Osteocyte (in vitro differentiated cells): ENCODE measurements around the gene ARHGEF19. TPM values are rescaled to one million over a fixed set of nuclear protein-coding genes. Genes with fewer than 3 reads are reported as not detected.

Experiments
- DNase-seq: peaks from one replicate; pipeline ENCODE4 v3.0.0; 2021; ENCODE audit warnings: mixed read lengths; ENCODE audit not compliant: unreplicated experiment; ENCODE audit errors: extremely low spot score
- H3K27ac Mint-ChIP-seq: one replicate; pipeline ENCODE4 v1.8.0; 2021; ENCODE audit warnings: mild to moderate bottlenecking, mixed read lengths; ENCODE audit not compliant: unreplicated experiment
- H3K27me3 Mint-ChIP-seq: one replicate; pipeline ENCODE4 v1.8.0; 2021; ENCODE audit warnings: mixed read lengths; ENCODE audit not compliant: unreplicated experiment
- H3K36me3 Mint-ChIP-seq: one replicate; pipeline ENCODE4 v1.8.0; 2021; ENCODE audit warnings: mixed read lengths; ENCODE audit not compliant: unreplicated experiment
- H3K4me1 Mint-ChIP-seq: one replicate; pipeline ENCODE4 v1.8.0; 2021; ENCODE audit warnings: mixed read lengths; ENCODE audit not compliant: unreplicated experiment
- H3K4me3 Mint-ChIP-seq: one replicate; pipeline ENCODE4 v1.8.0; 2021; ENCODE audit warnings: mild to moderate bottlenecking, moderate library complexity, mixed read lengths; ENCODE audit not compliant: unreplicated experiment
- H3K9me3 Mint-ChIP-seq: one replicate; pipeline ENCODE4 v1.8.0; 2021; ENCODE audit warnings: mixed read lengths; ENCODE audit not compliant: unreplicated experiment
- total RNA-seq: library from RNA; stranded (reverse); gene quantifications from 2 replicates; pipeline ENCODE4 v1.2.1, GENCODE V29; 2021
- TF ChIP-seq, protein P1 (sequence below): fragments of 200-600 bp; sonication (generic); IDR thresholded peaks from 2 replicates; pipeline ENCODE4 v1.5.0; 2021; ENCODE audit warnings: antibody characterized with exemption, mild to moderate bottlenecking, moderate library complexity

ARHGEF19 gene
- total RNA-seq, 1 donor from 2014 or later, result 8.5 TPM

GRCh38 chr1:16207318-16208269 is 4.9 kb downstream of the ARHGEF19 start:
- Mint-ChIP-seq H3K27ac (peak overlapping the region; percentile 87), H3K36me3 (peaks cover 4% of the 10 kb centered on the region), H3K27me3 (no peaks in the 10 kb centered on the region), H3K9me3 (no peaks in the 10 kb centered on the region), H3K4me1 (peaks cover 24% of the 10 kb centered on the region), H3K4me3 (peak overlapping the region; percentile 75)
- TF ChIP-seq, protein P1, sequence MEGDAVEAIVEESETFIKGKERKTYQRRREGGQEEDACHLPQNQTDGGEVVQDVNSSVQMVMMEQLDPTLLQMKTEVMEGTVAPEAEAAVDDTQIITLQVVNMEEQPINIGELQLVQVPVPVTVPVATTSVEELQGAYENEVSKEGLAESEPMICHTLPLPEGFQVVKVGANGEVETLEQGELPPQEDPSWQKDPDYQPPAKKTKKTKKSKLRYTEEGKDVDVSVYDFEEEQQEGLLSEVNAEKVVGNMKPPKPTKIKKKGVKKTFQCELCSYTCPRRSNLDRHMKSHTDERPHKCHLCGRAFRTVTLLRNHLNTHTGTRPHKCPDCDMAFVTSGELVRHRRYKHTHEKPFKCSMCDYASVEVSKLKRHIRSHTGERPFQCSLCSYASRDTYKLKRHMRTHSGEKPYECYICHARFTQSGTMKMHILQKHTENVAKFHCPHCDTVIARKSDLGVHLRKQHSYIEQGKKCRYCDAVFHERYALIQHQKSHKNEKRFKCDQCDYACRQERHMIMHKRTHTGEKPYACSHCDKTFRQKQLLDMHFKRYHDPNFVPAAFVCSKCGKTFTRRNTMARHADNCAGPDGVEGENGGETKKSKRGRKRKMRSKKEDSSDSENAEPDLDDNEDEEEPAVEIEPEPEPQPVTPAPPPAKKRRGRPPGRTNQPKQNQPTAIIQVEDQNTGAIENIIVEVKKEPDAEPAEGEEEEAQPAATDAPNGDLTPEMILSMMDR, result no peak
- no peak for DNase-seq

GRCh38 chr1:16206547-16207317 is 5.7 kb downstream of the ARHGEF19 start:
- Mint-ChIP-seq H3K4me3 (peak overlapping the region; percentile 75), H3K4me1 (peaks cover 23% of the 10 kb centered on the region), H3K27me3 (no peaks in the 10 kb centered on the region), H3K9me3 (no peaks in the 10 kb centered on the region), H3K27ac (peak overlapping the region; percentile 87), H3K36me3 (peaks cover 4% of the 10 kb centered on the region)
- TF ChIP-seq, protein P1, result no peak
- peak; percentile 99 for DNase-seq

GRCh38 chr1:16205891-16206546 is 6.4 kb downstream of the ARHGEF19 start:
- Mint-ChIP-seq H3K4me1 (peaks cover 21% of the 10 kb centered on the region), H3K4me3 (peak overlapping the region; percentile 75), H3K27me3 (no peaks in the 10 kb centered on the region), H3K9me3 (no peaks in the 10 kb centered on the region), H3K27ac (peak overlapping the region; percentile 87), H3K36me3 (peaks cover 4% of the 10 kb centered on the region)
- no peak for DNase-seq
- TF ChIP-seq, protein P1, result no peak

- H3K4me3 Mint-ChIP-seq, result peak overlapping the region; percentile 18
- no peak overlapping the region for H3K27ac Mint-ChIP-seq
- H3K36me3 Mint-ChIP-seq, result peaks cover 4% of the 10 kb centered on the region
- no peaks in the 10 kb centered on the region for H3K9me3 Mint-ChIP-seq
- TF ChIP-seq, protein P1, result no peak
- no peak for DNase-seq
- H3K27me3 Mint-ChIP-seq, result no peaks in the 10 kb centered on the region
- peaks cover 17% of the 10 kb centered on the region for H3K4me1 Mint-ChIP-seq
Observed at GRCh38 chr1:16205334-16205671, 7.1 kb downstream of the ARHGEF19 start.
